ENCODE results near the gene EIF2B1.
A peak's percentile ranks its signal among the peaks of the same experiment; 100 is the strongest.
"Not testable (repeated sequence)": the region's sequence is repeated elsewhere in the genome, so short reads cannot be mapped to it uniquely, and the experiment has no call there.

EIF2B1 gene

DNA sequence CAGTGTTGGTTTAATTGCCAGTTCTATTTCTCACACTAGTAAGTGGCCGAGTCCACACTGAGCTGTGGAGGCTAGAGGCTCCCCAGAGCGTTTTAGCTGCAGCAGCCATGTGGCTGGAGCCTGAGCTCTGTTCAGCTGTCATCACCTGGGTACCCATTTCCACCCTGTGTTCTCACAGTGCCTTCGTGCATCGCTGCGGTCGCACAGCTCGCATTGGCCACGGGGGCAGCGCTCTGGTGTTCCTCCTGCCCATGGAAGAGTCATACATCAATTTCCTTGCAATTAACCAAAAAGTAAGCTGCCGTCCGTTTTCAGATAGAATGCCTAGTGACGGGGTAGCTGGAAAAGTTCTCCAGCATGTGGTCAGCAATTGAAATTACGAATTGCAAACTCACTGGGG lies 15.9 kb downstream of the EIF2B1 start:
- Histone ChIP-seq H3K9ac (ENCODE audit: insufficient read length, low read depth) (no peak overlapping the region), H3K9me3 (ENCODE audit: insufficient read depth, low read length) (no peaks in the 10 kb centered on the region), H3K27me3 (ENCODE audit: insufficient read depth, insufficient read length) (no peaks in the 10 kb centered on the region), H3K4me3 (ENCODE audit: insufficient read length, low read depth) (no peak overlapping the region), H3K36me3 (ENCODE audit: insufficient read depth, insufficient read length, low read length) (peaks cover 92% of the 10 kb centered on the region), H3K4me1 (ENCODE audit: insufficient read depth, insufficient read length) (no peaks in the 10 kb centered on the region)
- DNase-seq (ENCODE audit: low read depth, low spot score) = no peak
- TF ChIP-seq SUZ12 (IDR thresholded peaks at IDR 0.05; ENCODE audit: extremely low read depth, insufficient read depth, insufficient read length) (no peak), ZNF274 (IDR thresholded peaks at IDR 0.05; ENCODE audit: low read depth, low read length) (no peak), YY1 (IDR thresholded peaks at IDR 0.05; ENCODE audit: insufficient read depth, insufficient read length) (no peak)

- H3K9me3 ChIP-seq (ENCODE audit: insufficient read depth, low read length) = no peaks in the 10 kb centered on the region
- H3K9ac ChIP-seq (ENCODE audit: insufficient read length, low read depth) = no peak overlapping the region
- no peak overlapping the region for H3K4me3 ChIP-seq (ENCODE audit: insufficient read length, low read depth)
- H3K4me1 ChIP-seq (ENCODE audit: insufficient read depth, insufficient read length) = no peaks in the 10 kb centered on the region
- peaks cover 92% of the 10 kb centered on the region for H3K36me3 ChIP-seq (ENCODE audit: insufficient read depth, insufficient read length, low read length)
- H3K27me3 ChIP-seq (ENCODE audit: insufficient read depth, insufficient read length) = no peaks in the 10 kb centered on the region
- TF ChIP-seq SUZ12 (IDR thresholded peaks at IDR 0.05; ENCODE audit: extremely low read depth, insufficient read depth, insufficient read length) (no peak), ZNF274 (IDR thresholded peaks at IDR 0.05; ENCODE audit: low read depth, low read length) (no peak), YY1 (IDR thresholded peaks at IDR 0.05; ENCODE audit: insufficient read depth, insufficient read length) (no peak)
- DNase-seq (ENCODE audit: low read depth, low spot score) = no peak
Measured at GRCh38 chr12:123617144-123617543, 16.3 kb downstream of the EIF2B1 start.

GRCh38 chr12:123614531-123614930 lies 19.0 kb downstream of the EIF2B1 start:
- Histone ChIP-seq H3K4me3 (ENCODE audit: insufficient read length, low read depth) (no peak overlapping the region), H3K9me3 (ENCODE audit: insufficient read depth, low read length) (no peaks in the 10 kb centered on the region), H3K27me3 (ENCODE audit: insufficient read depth, insufficient read length) (no peaks in the 10 kb centered on the region), H3K9ac (ENCODE audit: insufficient read length, low read depth) (no peak overlapping the region), H3K4me1 (ENCODE audit: insufficient read depth, insufficient read length) (no peaks in the 10 kb centered on the region), H3K36me3 (ENCODE audit: insufficient read depth, insufficient read length, low read length) (peaks cover 89% of the 10 kb centered on the region)
- no peak for TF ChIP-seq ZNF274 (IDR thresholded peaks at IDR 0.05; ENCODE audit: low read depth, low read length)
- no peak for DNase-seq (ENCODE audit: low read depth, low spot score)

GRCh38 chr12:123614110-123614509 lies 19.4 kb downstream of the EIF2B1 start:
- Histone ChIP-seq H3K27me3 (ENCODE audit: insufficient read depth, insufficient read length) (no peaks in the 10 kb centered on the region), H3K4me1 (ENCODE audit: insufficient read depth, insufficient read length) (no peaks in the 10 kb centered on the region), H3K9ac (ENCODE audit: insufficient read length, low read depth) (no peak overlapping the region), H3K4me3 (ENCODE audit: insufficient read length, low read depth) (no peak overlapping the region), H3K36me3 (ENCODE audit: insufficient read depth, insufficient read length, low read length) (peaks cover 89% of the 10 kb centered on the region), H3K9me3 (ENCODE audit: insufficient read depth, low read length) (no peaks in the 10 kb centered on the region)
- TF ChIP-seq YY1 (IDR thresholded peaks at IDR 0.05; ENCODE audit: insufficient read depth, insufficient read length) = no peak
- no peak for TF ChIP-seq ZNF274 (IDR thresholded peaks at IDR 0.05; ENCODE audit: low read depth, low read length)
- no peak for TF ChIP-seq SUZ12 (IDR thresholded peaks at IDR 0.05; ENCODE audit: extremely low read depth, insufficient read depth, insufficient read length)
- DNase-seq (ENCODE audit: low read depth, low spot score) = no peak

DNA sequence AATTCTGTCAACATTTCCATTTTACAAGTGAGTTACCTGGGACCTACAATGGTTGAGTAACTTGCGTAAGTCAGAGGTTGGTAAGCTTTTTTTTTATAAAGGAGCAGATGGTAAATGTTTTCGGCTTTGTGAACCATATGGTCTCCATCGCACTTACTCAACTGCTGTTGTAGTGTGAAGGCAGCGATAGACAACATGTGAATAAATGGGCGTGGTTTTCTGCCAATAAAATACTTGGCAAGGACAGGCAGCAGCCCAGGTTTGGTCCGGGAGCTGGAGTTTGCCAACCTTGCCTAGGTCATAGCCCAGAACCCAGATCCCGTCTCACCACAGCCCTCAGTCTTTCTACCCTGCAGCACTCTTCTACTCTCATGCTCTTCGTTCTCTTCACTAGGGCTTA lies 25.3 kb downstream of the EIF2B1 start:
- DNase-seq (ENCODE audit: low read depth, low spot score) = no peak
- no peaks in the 10 kb centered on the region for H3K9me3 ChIP-seq (ENCODE audit: insufficient read depth, low read length)
- H3K4me1 ChIP-seq (ENCODE audit: insufficient read depth, insufficient read length) = no peaks in the 10 kb centered on the region
- no peaks in the 10 kb centered on the region for H3K27me3 ChIP-seq (ENCODE audit: insufficient read depth, insufficient read length)
- no peak overlapping the region for H3K4me3 ChIP-seq (ENCODE audit: insufficient read length, low read depth)
- no peak for TF ChIP-seq YY1 (IDR thresholded peaks at IDR 0.05; ENCODE audit: insufficient read depth, insufficient read length)
- TF ChIP-seq ZNF274 (IDR thresholded peaks at IDR 0.05; ENCODE audit: low read depth, low read length) = no peak
- no peak for TF ChIP-seq SUZ12 (IDR thresholded peaks at IDR 0.05; ENCODE audit: extremely low read depth, insufficient read depth, insufficient read length)
- H3K9ac ChIP-seq (ENCODE audit: insufficient read length, low read depth) = no peak overlapping the region
- peaks cover 93% of the 10 kb centered on the region for H3K36me3 ChIP-seq (ENCODE audit: insufficient read depth, insufficient read length, low read length)

- Histone ChIP-seq H3K9ac (ENCODE audit: insufficient read length, low read depth) (no peak overlapping the region), H3K4me3 (ENCODE audit: insufficient read length, low read depth) (no peak overlapping the region), H3K36me3 (ENCODE audit: insufficient read depth, insufficient read length, low read length) (peaks cover 89% of the 10 kb centered on the region), H3K27me3 (ENCODE audit: insufficient read depth, insufficient read length) (no peaks in the 10 kb centered on the region), H3K9me3 (ENCODE audit: insufficient read depth, low read length) (no peaks in the 10 kb centered on the region), H3K4me1 (ENCODE audit: insufficient read depth, insufficient read length) (no peaks in the 10 kb centered on the region)
- no peak for DNase-seq (ENCODE audit: low read depth, low spot score)
- no peak for TF ChIP-seq ZNF274 (IDR thresholded peaks at IDR 0.05; ENCODE audit: low read depth, low read length)
- no peak for TF ChIP-seq SUZ12 (IDR thresholded peaks at IDR 0.05; ENCODE audit: extremely low read depth, insufficient read depth, insufficient read length)
Measured at GRCh38 chr12:123607756-123608155, 25.7 kb downstream of the EIF2B1 start.

DNA sequence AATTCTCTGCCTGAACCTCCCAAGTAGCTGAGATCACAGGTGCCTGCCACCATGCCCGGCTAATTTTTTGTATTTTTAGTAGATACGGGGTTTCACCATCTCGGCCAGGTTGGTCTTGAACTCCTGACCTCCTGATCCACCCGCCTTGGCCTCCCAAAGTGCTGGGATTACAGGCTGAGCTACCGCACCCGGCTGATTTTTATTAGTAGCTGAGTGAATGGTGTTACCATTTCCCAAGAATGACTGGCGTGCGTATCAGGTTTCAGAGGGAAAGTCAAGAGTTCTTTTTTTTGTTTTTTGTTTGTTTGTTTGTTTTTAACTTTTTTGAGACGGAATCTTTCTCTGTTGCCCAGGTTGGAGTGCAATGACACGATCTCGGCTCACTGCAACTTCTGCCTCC lies 30.0 kb downstream of the EIF2B1 start:
- not testable (repeated sequence) for H3K9ac ChIP-seq (ENCODE audit: insufficient read length, low read depth); DNase-seq (ENCODE audit: low read depth, low spot score); H3K9me3 ChIP-seq (ENCODE audit: insufficient read depth, low read length); H3K4me3 ChIP-seq (ENCODE audit: insufficient read length, low read depth); H3K27me3 ChIP-seq (ENCODE audit: insufficient read depth, insufficient read length); H3K4me1 ChIP-seq (ENCODE audit: insufficient read depth, insufficient read length)
- peaks cover 53% of the 10 kb centered on the region for H3K36me3 ChIP-seq (ENCODE audit: insufficient read depth, insufficient read length, low read length)

- DNase-seq (ENCODE audit: low read depth, low spot score) = no peak
- Histone ChIP-seq H3K27me3 (ENCODE audit: insufficient read depth, insufficient read length) (no peaks in the 10 kb centered on the region), H3K36me3 (ENCODE audit: insufficient read depth, insufficient read length, low read length) (peaks cover 53% of the 10 kb centered on the region), H3K9ac (ENCODE audit: insufficient read length, low read depth) (peak overlapping the region; percentile 100), H3K9me3 (ENCODE audit: insufficient read depth, low read length) (no peaks in the 10 kb centered on the region), H3K4me1 (ENCODE audit: insufficient read depth, insufficient read length) (no peaks in the 10 kb centered on the region), H3K4me3 (ENCODE audit: insufficient read length, low read depth) (peak overlapping the region; percentile 100)
- TF ChIP-seq YY1 (IDR thresholded peaks at IDR 0.05; ENCODE audit: insufficient read depth, insufficient read length) (no peak), SUZ12 (IDR thresholded peaks at IDR 0.05; ENCODE audit: extremely low read depth, insufficient read depth, insufficient read length) (no peak), ZNF274 (IDR thresholded peaks at IDR 0.05; ENCODE audit: low read depth, low read length) (no peak)
Measured at GRCh38 chr12:123602651-123603195, 30.8 kb downstream of the EIF2B1 start.

All from NT2/D1 (cell line).